K562 (cell line): ENCODE measurements around the gene PRMT2. TPM values are rescaled to one million over a fixed set of nuclear protein-coding genes. Genes with fewer than 3 reads are reported as not detected.

Experiments used
- FIP1L1 ChIP-seq: fragments of 200-400 bp; formaldehyde crosslinking; IDR thresholded peaks from 2 replicates; pipeline ENCODE4 v1.6.1; 2018; ENCODE audit warnings: mild to moderate bottlenecking, low read depth, low read length; ENCODE audit not compliant: poor library complexity, severe bottlenecking
- FOXJ2 ChIP-seq: fragments of 200-800 bp; sonication (Bioruptor generic); IDR thresholded peaks from 2 replicates; pipeline ENCODE4 v1.6.1; 2016; ENCODE audit warnings: missing genetic modification characterization, missing compliant biosample characterization
- FOXJ3 ChIP-seq: sonication (generic); formaldehyde crosslinking; IDR thresholded peaks from 2 replicates; pipeline ENCODE4 v1.4.0; 2020; ENCODE audit warnings: mild to moderate bottlenecking, missing genetic modification reagents
- GTF2E2 ChIP-seq: fragments of 200-800 bp; sonication (Bioruptor generic); IDR thresholded peaks from 2 replicates; pipeline ENCODE4 v1.6.1; 2016; ENCODE audit warnings: missing genetic modification characterization, missing compliant biosample characterization
- KAT7 ChIP-seq: sonication (generic); formaldehyde crosslinking; IDR thresholded peaks from 2 replicates; pipeline ENCODE4 v1.8.0; 2022; ENCODE audit warnings: missing genetic modification reagents, mild to moderate bottlenecking, borderline replicate concordance
- KDM1A ChIP-seq, 2 experiments: fragments of 450-650 bp; IDR thresholded peaks; 2 replicates each; pipeline ENCODE4 v1.6.1; 2016; ENCODE audit warnings: mild to moderate bottlenecking in 2 of 2
- NR1H2 ChIP-seq: sonication (generic); formaldehyde crosslinking; IDR thresholded peaks from 2 replicates; pipeline ENCODE4 v1.4.0; 2020; ENCODE audit warnings: mild to moderate bottlenecking, missing genetic modification reagents
- NR2C1 ChIP-seq, 2 experiments: fragments of 450-650 bp; IDR thresholded peaks; 2 replicates each; pipeline ENCODE4 v1.6.1; 2017; ENCODE audit warnings: mild to moderate bottlenecking in 2 of 2, antibody characterized with exemption in 1 of 2, inconsistent platforms in 1 of 2, missing compliant biosample characterization in 1 of 2, missing genetic modification characterization in 1 of 2
- PATZ1 ChIP-seq: fragments of 250-450 bp; sonication (Bioruptor Pico); IDR thresholded peaks from 2 replicates; pipeline ENCODE4 v1.5.0; 2020; ENCODE audit warnings: mild to moderate bottlenecking, borderline replicate concordance
- RB1 ChIP-seq: fragments of 450-650 bp; IDR thresholded peaks from 2 replicates; pipeline ENCODE4 v1.6.1; 2017; ENCODE audit warnings: low read depth, mild to moderate bottlenecking
- RBM14 ChIP-seq: fragments of 200-400 bp; formaldehyde crosslinking; IDR thresholded peaks from 2 replicates; pipeline ENCODE4 v1.6.1; 2018; ENCODE audit warnings: low read depth, mild to moderate bottlenecking, low read length, moderate library complexity, borderline replicate concordance; ENCODE audit not compliant: insufficient read depth
- TBP ChIP-seq: optimal IDR thresholded peaks from 2 replicates; pipeline ENCODE3; 2011; ENCODE audit warnings: low read depth, low read length, improper control_type of control experiment
- TOE1 ChIP-seq, 2 experiments: fragments of 450-650 bp in 1 of 2; sonication (generic) in 1 of 2; formaldehyde crosslinking in 1 of 2; IDR thresholded peaks; 2 replicates each; pipeline versions ENCODE4 v1.7.1 to v1.8.0; 2016 to 2022; ENCODE audit warnings: borderline replicate concordance in 2 of 2, mild to moderate bottlenecking in 2 of 2, antibody characterized with exemption in 1 of 2, inconsistent platforms in 1 of 2, low read depth in 1 of 2, missing genetic modification reagents in 1 of 2, moderate library complexity in 1 of 2
- ZBTB12 ChIP-seq: fragments of 250-450 bp; sonication (Bioruptor Pico); IDR thresholded peaks from 2 replicates; pipeline ENCODE4 v1.4.0; 2020
- ZBTB40 ChIP-seq, 2 experiments: fragments of 450-650 bp in 1 of 2; sonication (generic) in 1 of 2; formaldehyde crosslinking in 1 of 2; IDR thresholded peaks; 2 replicates each; pipeline versions ENCODE4 v1.7.1 to v1.9.0; 2016 to 2022; ENCODE audit warnings: inconsistent platforms in 1 of 2, mild to moderate bottlenecking in 1 of 2, missing genetic modification reagents in 1 of 2
- polyA plus RNA-seq, 8 experiments: library from polyadenylated mRNA; depleted of rRNA in 4 of 8; stranded (reverse) in 5 of 8; unstranded in 3 of 8; fragments of >200 nt; fragmentation: Nextera tagmentation in 2 of 8; fragmentation: Illumina TruSeq in 1 of 8; extraction: Ambion mirVana in 2 of 8; extraction: Trizol in 1 of 8; gene quantifications; 2 replicates each; pipeline versions ENCODE4 v1.2.1 to v1.2.3, GENCODE V29; 2011 to 2014; ENCODE audit warnings: inconsistent platforms in 1 of 8, missing spikeins in 1 of 8
- total RNA-seq, 7 experiments: library from RNA; depleted of rRNA in 6 of 7; stranded (reverse); fragments of >200 nt in 6 of 7; fragmentation: Illumina TruSeq in 2 of 7; extraction: Trizol in 2 of 7; gene quantifications; 2 replicates each; pipeline versions ENCODE4 v1.2.1 to v1.2.3, GENCODE V29; 2011 to 2021; ENCODE audit warnings: low replicate concordance in 1 of 7

The PRMT2 gene
- total and polyA plus RNA-seq, 9 of the 15 experiments (the other 6 are each of a cell fraction or from before 2014, with no cell fraction given), result 37.2 to 85.7 (median 59.3) TPM

- peak; percentile 81 for TF ChIP-seq GTF2E2
- no peak for TF ChIP-seq FOXJ3
- no peak for TF ChIP-seq RBM14
- no peak for TF ChIP-seq KDM1A (IDR thresholded peaks at IDR 0.05)
- TF ChIP-seq RB1, result 0 out of 2 replicates have a peak, but pooled peaks have one; percentile 47
- no peak for TF ChIP-seq FIP1L1
- TF ChIP-seq PATZ1 (CRISPR knock-in tag), result no peak
- TF ChIP-seq ZBTB12, result peak; percentile 87
- TF ChIP-seq NR2C1 (IDR thresholded peaks at IDR 0.05), result 0 out of 2 replicates have a peak, but pooled peaks have one; percentile 52
- TF ChIP-seq NR2C1 (tag; IDR thresholded peaks at IDR 0.05), result no peak; the same call in 1 of the 2 replicates
- TF ChIP-seq KAT7 (CRISPR knock-in tag), result no peak
- 0 out of 2 replicates have a peak, but pooled peaks have one; percentile 37 for TF ChIP-seq ZBTB40 (IDR thresholded peaks at IDR 0.05)
- no peak for TF ChIP-seq ZBTB40 (CRISPR knock-in tag; IDR thresholded peaks at IDR 0.05)
- 0 out of 2 replicates have a peak, but pooled peaks have one; percentile 10 for TF ChIP-seq FOXJ2 (tag)
- TF ChIP-seq TBP, result peak; percentile 65
- TF ChIP-seq TOE1 (IDR thresholded peaks at IDR 0.05; ENCODE audit: borderline replicate concordance), result peak; percentile 12; the same call in 1 of the 2 replicates
- no peak for TF ChIP-seq TOE1 (CRISPR knock-in tag; IDR thresholded peaks at IDR 0.05; ENCODE audit: borderline replicate concordance, low read depth)
- TF ChIP-seq NR1H2, result no peak
These were observed 529 bp upstream of the PRMT2 start (continued) for GRCh38 chr21:46634966-46635323.
